Effector CD8-positive, alpha-beta T cell (primary cell): ENCODE data around the gene FBXO2.

Experiments
- DNase-seq: peaks from one replicate; lab custom pipeline; 2025; lab: John Stamatoyannopoulos, UW

The FBXO2 gene

GRCh38 chr1:11653101-11653860 is 948 bp downstream of the FBXO2 start:
- no peak for DNase-seq

DNA sequence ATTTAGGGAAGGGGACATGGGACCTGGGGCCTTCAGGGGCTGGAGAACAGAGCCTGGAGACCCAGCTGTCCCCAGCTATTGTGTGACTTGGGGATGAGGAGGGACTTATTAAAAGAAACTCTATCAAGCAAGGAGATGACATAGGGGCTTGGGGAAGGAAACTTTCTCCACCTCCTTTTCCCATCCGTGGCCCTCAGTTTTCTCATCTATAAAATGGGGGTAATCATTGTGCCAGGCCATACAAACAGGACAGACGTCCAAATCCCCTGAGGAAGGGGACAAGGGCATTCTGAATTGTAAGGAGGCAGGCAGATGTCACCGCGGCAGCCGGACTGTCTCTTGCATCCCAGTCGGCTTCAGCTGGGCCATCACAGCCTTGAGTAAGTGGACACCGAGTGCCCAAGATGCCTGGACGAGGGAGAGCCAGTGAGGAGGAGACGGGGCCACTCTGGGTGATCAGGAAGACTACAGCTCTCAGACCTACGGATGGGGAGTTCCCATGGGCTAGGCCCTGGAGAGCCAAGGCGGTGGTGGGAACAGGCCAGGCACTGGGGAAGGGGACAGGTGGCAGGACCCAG is 1.9 kb downstream of the FBXO2 start:
- no peak for DNase-seq

GRCh38 chr1:11651017-11651416 is 3.2 kb downstream of the FBXO2 start:
- DNase-seq: no peak

DNA sequence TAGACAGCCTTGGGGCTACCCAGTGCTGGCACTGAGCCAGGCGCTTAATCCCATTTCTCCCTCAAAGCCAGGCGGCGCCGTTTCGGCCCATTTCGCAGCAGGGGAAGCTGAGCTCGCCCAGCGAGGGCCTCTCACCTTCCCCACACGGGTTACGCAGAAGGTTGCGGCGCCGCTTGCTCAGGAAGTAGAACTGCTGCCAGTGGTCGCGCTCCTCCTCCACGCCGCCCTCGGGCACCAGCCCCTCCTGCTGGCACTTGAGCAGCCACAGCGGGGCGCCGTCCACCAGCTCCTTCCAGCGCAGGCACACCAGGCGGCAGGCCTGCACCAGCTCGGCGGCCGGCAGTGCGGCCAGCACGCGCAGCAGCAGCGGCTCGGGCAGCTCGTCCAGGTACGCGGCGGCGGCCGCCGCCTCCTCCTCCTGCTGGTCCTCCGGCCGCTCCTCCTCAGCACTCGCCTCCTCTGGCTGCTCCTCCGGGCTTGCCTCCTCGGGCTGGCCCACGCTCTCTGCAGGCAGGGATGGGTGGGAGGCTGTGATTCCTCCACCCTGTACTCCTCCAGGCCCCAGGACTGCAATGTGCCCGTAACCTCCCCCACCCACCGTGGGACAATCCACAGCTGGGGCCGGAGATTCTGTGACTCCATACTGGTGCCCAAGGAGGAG is 3.8 kb downstream of the FBXO2 start:
- DNase-seq: peak; percentile 50

- no peak for DNase-seq
These were observed 4.5 kb downstream of the FBXO2 start for GRCh38 chr1:11649624-11650330.

GRCh38 chr1:11649237-11649623 is 5.0 kb downstream of the FBXO2 start:
- no peak for DNase-seq

DNA sequence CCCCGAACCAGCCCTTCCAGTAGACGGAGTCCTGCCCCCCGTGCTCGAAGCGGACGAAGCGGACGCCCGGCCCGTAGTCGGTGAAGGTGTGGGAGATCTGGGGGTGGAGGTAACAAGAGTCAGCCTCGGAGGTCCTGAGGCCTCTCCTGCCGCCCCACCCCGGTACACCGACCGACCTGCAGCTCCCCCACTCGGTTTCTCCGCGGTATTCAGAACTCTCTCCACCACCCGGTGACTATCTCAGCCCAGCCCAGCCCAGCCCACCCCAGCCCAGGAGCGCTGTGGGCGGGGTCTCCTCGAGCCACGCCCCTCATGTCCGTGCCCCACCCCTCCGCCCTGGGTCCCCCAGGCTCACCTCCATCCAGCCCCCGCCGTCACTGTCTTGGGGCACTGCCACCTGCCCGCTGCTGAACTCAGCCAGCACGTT is 5.5 kb downstream of the FBXO2 start:
- peak; percentile 32 for DNase-seq

DNA sequence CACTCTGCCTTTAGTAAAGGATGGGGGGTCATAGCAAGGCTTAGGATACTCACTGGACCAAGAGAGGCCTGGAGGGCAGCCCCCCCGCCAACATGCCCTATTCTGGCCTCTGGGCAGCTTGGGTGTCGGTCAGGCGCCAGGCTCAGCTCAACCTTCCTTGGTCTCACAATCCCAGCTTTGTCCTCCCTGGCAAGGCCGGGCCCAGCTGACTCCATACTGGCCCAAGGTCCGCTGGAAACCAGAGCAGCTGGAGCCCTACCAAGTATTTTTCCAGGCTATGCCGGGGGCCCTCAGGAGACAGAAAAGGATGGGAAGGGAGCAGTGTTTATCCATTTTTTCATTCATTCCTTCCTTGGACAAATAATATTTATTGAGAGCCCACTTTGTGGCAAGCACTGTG is 6.2 kb downstream of the FBXO2 start:
- DNase-seq: no peak

DNA sequence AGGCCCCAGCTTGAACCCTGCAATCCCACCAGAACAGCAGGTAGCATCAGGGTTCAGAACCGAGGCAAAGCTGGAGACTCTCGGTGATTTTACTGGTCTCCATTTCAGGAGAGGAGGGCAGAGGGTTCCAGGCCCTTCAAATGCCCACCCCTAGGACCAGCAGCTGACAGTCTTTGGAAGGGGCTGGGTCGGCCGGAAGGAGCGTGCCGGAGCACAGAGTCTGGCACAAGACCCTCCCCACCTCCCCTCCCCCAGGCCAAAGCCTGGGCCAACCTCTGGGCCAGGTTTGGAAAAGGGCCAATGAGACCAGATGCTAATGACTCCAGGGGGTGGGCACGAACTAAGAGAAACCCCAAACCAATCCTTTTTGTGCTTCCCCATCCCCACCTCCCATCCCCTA is 6.9 kb downstream of the FBXO2 start:
- DNase-seq: no peak

DNA sequence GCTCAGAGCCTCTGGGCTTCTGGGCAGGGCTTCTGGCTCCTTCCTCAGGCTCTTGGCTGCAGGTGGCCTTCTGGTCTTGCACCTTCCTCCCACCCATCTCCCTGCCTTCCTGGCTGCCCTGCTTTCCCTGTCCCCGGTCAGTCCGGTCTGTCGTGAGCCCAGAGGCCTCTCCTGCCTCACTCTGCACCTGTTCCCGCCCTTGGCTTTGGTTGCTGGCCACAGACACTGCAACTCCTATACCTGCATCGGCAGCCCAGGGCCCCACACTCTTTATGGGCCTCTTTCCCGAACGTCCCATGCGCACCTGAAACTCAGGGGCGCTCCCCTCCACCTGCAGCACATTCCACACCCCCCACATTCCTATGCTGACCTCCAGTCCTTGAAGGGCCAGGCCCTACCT is 7.9 kb downstream of the FBXO2 start:
- DNase-seq: no peak

DNA sequence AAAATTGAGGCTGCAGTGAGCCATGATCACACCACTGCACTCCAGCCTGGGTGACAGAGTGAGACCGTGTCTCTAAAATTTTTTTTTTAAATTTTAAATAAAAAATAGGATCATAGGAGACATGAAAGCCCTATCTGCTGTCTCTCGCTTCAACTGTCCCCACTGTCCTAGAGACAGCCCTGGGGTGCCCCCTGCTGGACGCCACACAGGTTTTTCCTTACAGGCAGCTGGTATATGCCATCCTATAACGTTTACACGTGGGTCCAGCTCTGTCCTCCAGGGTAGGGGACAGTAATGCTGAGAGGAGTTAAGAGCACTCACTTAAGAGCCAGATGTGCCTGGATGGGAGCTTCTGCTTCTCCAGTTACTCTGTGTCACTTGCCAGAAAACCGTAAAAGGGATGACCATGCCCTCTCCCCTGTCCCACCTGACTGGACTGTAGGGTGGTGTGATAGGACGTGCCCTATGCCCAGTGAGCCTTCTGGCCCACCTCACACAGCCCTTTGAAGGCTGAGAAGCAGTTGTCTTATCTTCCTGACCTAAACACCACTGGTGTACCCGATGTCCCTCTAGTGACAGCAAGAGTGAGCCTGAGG is 8.5 kb downstream of the FBXO2 start:
- DNase-seq: peak; percentile 66

DNA sequence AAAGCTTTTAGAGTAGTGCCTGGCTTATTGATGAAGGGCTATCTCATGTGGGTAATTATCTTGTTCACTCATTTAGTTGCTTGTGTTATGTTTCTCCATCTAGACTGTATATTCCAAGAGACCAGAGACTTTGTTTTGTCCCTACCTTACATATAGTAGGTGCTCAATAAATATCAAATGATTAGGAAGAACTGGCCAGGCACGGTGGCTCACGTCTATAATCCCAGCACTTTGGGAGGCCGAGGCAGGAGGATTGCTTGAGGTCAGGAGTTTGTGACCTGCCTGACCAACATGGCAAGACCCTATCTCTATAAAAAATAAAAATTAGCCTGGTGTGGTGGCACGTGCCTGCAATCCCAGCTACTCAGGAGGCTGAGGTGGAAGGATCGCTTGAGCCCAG is 9.0 kb downstream of the FBXO2 start:
- no peak for DNase-seq

DNA sequence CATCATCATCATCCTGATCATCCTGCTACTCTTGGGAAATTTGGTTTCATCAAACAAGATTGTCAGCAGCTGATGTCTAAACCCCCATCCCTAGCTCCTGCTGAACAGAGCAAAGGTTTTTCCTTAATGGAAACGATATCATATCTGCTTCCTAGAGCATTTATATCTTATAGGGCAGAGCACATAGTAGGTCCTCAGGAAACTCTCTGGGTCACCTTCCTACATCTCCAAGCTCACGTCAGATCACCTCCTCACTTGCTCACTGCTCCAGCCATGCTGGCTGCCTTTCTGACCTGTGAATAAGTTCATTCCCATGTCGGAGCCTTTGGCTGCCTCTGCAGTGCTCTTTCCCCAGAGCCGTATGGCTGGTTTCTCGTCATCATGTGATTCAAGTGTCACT is 10.4 kb downstream of the FBXO2 start:
- DNase-seq: no peak

GRCh38 chr1:11642418-11643017 is 11.7 kb downstream of the FBXO2 start:
- peak; percentile 53 for DNase-seq

- no peak for DNase-seq
These were observed 12.4 kb downstream of the FBXO2 start for GRCh38 chr1:11641776-11642305.

GRCh38 chr1:11640944-11641343 is 13.3 kb downstream of the FBXO2 start:
- no peak for DNase-seq

DNA sequence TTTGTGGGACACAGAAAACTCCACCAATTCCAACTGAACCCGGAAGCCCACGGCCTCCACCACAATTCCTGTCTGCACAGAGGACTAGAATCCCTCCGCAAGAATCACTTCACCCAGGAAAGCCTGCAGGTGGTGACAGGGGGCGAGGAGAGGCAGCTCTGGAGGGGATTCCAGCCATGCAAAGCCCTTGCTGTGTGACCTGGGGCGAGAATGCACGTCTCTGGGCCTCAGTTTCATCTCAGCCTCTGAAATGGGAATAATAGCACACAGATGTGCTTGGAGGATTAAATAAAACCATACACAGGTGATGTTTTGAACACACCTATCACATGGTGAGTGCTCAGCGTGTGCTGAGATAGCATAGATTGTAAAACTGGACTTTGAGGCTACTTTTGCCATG is 14.1 kb downstream of the FBXO2 start:
- DNase-seq: no peak

- DNase-seq: no peak
These were observed 14.9 kb downstream of the FBXO2 start for GRCh38 chr1:11639372-11639771.

DNA sequence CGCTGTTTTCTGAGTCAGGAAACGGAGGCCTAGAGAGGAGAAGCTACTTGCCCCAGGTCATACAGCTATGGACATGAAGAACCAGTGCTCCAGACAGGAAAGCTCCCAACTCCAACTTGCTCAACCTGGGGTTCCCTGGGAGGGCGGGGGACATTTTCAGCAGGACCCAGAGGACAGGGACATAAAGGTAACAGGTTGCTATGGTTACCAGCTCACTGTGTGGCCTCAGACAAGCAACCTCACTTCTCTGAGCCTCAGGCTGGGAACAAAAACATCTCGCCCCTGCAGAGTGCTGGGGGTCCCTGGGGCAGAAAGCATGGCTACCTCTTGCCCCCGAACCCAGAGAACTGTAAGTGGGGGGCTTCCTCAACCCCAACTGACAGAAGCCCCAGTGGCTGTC is 16.1 kb downstream of the FBXO2 start:
- DNase-seq: no peak

DNA sequence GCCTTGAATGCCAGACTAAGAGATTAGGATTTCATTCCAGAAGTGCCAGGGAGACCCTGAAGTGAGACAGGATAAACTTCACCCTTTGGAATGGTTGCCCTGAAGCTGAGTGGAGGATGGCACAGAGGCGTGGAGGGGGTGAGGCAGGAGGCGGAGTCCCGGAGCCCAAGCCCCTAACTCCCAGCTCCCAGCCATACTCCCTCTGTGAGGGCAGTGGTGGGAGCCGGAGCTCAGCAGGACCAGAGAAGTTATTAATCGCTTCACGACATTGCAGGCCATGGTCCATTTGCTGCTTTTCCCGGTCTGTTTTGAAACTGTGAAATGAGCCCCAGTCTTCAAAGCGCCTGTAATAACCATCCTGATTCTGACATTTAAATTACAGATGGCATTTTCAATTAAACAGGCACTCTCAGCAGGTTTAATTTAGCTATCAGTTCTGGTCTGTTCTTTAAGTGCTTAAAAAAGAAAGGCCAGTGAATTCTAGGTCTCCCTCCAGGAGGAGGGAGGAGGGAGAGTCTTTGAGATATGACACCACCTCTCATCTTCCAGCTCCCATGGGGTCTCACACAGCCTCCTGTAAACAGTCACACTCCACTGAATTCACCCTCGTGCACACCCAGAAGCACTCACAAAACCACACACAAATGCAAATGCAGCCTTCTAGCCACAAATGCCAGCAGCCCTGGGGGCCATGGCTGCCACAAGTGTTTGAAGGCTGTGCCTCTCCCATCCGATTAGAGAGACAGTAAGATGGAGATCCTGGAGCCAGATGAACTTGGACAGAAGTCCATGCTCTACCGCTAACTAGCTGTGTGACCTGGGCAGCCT is 19.6 kb downstream of the FBXO2 start:
- no peak for DNase-seq
